WERI-Rb-1 (cell line): ENCODE data around the gene VWA1.

Source experiments
- DNase-seq: peaks from one replicate; pipeline ENCODE4 v3.0.0-alpha.2; 2020
- H3K27ac ChIP-seq: fragments of 250-450 bp; sonication (Bioruptor Pico); 2 replicates; pipeline ENCODE4 v1.5.1; 2020; ENCODE audit warnings: mild to moderate bottlenecking, moderate library complexity
- H3K27me3 ChIP-seq: fragments of 250-450 bp; sonication (Bioruptor Pico); 2 replicates; pipeline ENCODE4 v1.5.1; 2021; ENCODE audit warnings: mild to moderate bottlenecking, low read depth, moderate library complexity; ENCODE audit not compliant: insufficient read depth, severe bottlenecking
- H3K36me3 ChIP-seq: fragments of 250-450 bp; sonication (Bioruptor Pico); 2 replicates; pipeline ENCODE4 v1.5.1; 2020; ENCODE audit warnings: mild to moderate bottlenecking, moderate library complexity
- H3K4me3 ChIP-seq: 2 replicates; pipeline ENCODE4 v1.5.1; 2011; ENCODE audit warnings: low read depth, mild to moderate bottlenecking, control low read depth, low read length
- H3K9me3 ChIP-seq: fragments of 250-450 bp; sonication (Bioruptor Pico); 2 replicates; pipeline ENCODE4 v1.5.1; 2021; ENCODE audit warnings: mild to moderate bottlenecking, moderate library complexity; ENCODE audit not compliant: severe bottlenecking
- TF ChIP-seq, protein P1 (sequence below): IDR thresholded peaks from 2 replicates; pipeline ENCODE4 v1.5.1; 2011; ENCODE audit warnings: low read depth, mild to moderate bottlenecking, control low read depth, inconsistent platforms, low read length

The VWA1 gene

DNA sequence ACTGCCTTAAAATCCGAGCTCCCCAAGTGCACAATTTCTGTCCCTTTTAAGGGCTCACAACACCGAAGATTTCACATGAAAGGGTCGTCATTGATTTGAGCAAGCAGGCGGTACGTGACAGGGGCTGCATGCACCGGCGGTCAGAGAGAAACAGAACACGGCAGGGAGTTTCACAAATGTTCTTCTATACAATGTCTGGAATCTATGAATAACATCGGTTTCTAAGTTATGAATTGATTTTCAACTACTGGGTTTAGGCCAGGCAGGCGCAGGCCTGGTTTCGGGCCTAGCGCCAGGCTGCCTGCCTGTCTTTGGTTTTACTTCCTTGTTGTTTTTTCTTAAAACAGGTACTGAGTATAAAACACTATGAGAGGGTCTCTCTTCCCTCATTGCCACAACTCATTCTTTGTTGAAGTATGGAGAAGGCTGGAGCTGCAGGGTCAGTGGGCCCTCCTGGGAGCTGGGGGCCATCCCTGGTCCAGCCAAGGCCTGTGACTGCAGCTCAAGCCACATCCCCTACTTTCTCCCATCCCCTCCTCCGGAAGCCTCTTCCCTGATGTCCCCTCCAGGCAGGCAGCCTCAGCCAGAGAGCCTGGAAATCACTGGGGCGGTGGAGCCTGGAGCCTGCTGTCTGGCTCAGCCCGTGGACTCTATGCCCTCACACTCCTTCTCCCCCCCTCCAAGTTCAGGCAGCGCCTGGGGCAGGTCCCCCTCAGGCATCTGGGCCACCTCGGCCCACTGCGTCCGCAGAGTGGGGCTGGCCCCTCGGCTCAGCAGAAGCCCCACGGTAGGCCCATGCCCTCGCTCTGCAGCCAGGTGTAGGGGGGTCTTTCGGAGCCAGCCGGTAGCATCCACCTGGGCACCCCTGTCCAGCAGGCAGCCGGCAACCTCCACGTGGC lies 16.8 kb upstream of the VWA1 start:
- DNase-seq, result no peak
- H3K27ac ChIP-seq, result peak overlapping the region; percentile 21; the same call in 1 of the 2 replicates
- no peaks in the 10 kb centered on the region for H3K27me3 ChIP-seq
- no peak overlapping the region for H3K4me3 ChIP-seq
- H3K9me3 ChIP-seq, result no peaks in the 10 kb centered on the region
- TF ChIP-seq, protein P1, sequence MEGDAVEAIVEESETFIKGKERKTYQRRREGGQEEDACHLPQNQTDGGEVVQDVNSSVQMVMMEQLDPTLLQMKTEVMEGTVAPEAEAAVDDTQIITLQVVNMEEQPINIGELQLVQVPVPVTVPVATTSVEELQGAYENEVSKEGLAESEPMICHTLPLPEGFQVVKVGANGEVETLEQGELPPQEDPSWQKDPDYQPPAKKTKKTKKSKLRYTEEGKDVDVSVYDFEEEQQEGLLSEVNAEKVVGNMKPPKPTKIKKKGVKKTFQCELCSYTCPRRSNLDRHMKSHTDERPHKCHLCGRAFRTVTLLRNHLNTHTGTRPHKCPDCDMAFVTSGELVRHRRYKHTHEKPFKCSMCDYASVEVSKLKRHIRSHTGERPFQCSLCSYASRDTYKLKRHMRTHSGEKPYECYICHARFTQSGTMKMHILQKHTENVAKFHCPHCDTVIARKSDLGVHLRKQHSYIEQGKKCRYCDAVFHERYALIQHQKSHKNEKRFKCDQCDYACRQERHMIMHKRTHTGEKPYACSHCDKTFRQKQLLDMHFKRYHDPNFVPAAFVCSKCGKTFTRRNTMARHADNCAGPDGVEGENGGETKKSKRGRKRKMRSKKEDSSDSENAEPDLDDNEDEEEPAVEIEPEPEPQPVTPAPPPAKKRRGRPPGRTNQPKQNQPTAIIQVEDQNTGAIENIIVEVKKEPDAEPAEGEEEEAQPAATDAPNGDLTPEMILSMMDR, result no peak
- H3K36me3 ChIP-seq, result no peaks in the 10 kb centered on the region

DNA sequence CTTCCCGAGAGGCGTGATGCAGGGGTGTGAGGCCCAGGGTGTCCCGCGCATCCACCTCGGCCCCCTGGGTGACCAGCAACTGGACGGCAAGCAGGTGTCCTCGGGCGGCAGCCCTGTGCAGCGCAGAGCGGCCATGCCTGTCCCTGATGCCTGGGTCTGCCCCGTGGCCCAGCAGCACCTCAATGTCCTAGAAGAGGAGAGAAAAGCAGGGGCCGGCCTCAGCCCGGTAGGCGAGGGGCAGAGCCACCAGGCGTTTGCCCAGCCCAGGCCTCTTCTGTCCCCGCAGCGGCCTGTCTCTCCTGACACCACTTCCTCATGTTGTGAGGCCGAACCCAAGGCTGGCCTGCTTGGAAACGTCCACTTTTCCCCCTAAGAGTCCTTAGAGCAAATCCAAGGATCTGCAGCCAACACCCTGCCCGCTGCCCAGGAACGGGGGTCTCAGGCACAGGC lies 16.1 kb upstream of the VWA1 start:
- Histone ChIP-seq H3K9me3 (no peaks in the 10 kb centered on the region), H3K4me3 (no peak overlapping the region), H3K27ac (no peak overlapping the region), H3K27me3 (no peaks in the 10 kb centered on the region), H3K36me3 (no peaks in the 10 kb centered on the region)
- TF ChIP-seq, protein P1, result no peak
- no peak for DNase-seq

- H3K27ac ChIP-seq, result no peak overlapping the region
- no peaks in the 10 kb centered on the region for H3K27me3 ChIP-seq
- no peak overlapping the region for H3K4me3 ChIP-seq
- no peaks in the 10 kb centered on the region for H3K36me3 ChIP-seq
- H3K9me3 ChIP-seq, result no peaks in the 10 kb centered on the region
- TF ChIP-seq, protein P1, result no peak
- DNase-seq, result no peak
Observed at GRCh38 chr1:1419813-1420653, 15.5 kb upstream of the VWA1 start.

DNA sequence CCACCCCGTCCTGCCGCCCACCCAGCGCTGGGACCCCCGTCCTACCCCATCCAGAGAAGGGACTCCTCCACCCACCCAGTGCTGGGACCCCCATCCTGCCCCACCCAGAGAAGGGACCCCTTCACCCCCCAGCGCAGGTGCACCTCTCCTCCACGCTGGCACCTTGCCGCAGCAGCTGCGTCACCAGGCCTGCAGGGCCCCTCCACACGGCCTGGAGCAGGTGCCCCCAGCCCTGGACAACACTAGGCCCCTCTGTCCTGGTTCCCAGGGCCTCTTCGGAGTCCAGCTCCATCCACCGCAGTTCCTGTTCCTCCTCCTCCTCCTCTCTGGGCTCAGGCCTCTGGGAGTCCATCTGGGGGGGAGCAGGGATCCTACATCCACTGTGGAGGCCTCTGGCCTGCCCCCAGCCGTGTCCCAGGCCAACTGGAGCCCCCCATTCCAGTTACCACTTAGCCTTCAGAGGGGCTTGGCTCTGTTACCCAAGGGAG lies 14.8 kb upstream of the VWA1 start:
- H3K36me3 ChIP-seq, result no peaks in the 10 kb centered on the region
- no peaks in the 10 kb centered on the region for H3K27me3 ChIP-seq
- H3K27ac ChIP-seq, result peak overlapping the region; percentile 94
- DNase-seq, result no peak
- H3K4me3 ChIP-seq, result no peak overlapping the region; the same call in 1 of the 2 replicates
- H3K9me3 ChIP-seq, result no peaks in the 10 kb centered on the region
- TF ChIP-seq, protein P1, result no peak

- Histone ChIP-seq H3K27me3 (no peaks in the 10 kb centered on the region), H3K36me3 (no peaks in the 10 kb centered on the region), H3K27ac (peak within 1 kb of the TSS; percentile 94), H3K9me3 (no peaks in the 10 kb centered on the region), H3K4me3 (no peak within 1 kb of the TSS; the same call in none of the 2 replicates)
- peak; percentile 83 for DNase-seq
- TF ChIP-seq, protein P1, result no peak
Observed at GRCh38 chr1:1421147-1421906, 14.2 kb upstream of the VWA1 start, which contains the start of gene ANKRD65. ANKRD65 (minus strand) TSS chr1:1421276; CDS start chr1:1421005, 271 bp downstream.
